ENCODE measurements around the gene ZBTB21.

Gene ZBTB21

GRCh38 chr21:42032266-42032665 lies 22.1 kb upstream of the ZBTB21 start:
- no peak overlapping the region for H3K4ac ChIP-seq (ENCODE audit: low read length)
- H3K18ac ChIP-seq (ENCODE audit: low read length), result no peak overlapping the region
- no peak overlapping the region for H2AK5ac ChIP-seq (ENCODE audit: low read depth, low read length)
- no peak for DNase-seq (ENCODE audit: low spot score)
- no peak overlapping the region for H2BK120ac ChIP-seq (ENCODE audit: low read depth, low read length)
- no CpG with 5 or more reads among the region's 2 CpGs for WGBS, 2 donors (ENCODE audit: extremely low coverage in 2 of 2, insufficient read length in 2 of 2, insufficient replicate concordance in 1 of 2)
- no peak overlapping the region for H3K4me3 ChIP-seq (ENCODE audit: low read length in 2 of 2)
- peaks cover 0 to 3% of the 10 kb centered on the region in 2 donors for H3K4me1 ChIP-seq (ENCODE audit: control insufficient read depth in 2 of 2, insufficient read depth in 1 of 2, low read depth in 1 of 2, low read length in 2 of 2)
- no peaks in the 10 kb centered on the region for H3K36me3 ChIP-seq (replicated peaks in 1 of 2; ENCODE audit: control insufficient read depth in 2 of 2, insufficient read depth in 2 of 2, low read length in 2 of 2)
- H4K91ac ChIP-seq (ENCODE audit: low read depth, low read length, poor library complexity), result no peak overlapping the region
- no peak overlapping the region for H3K9ac ChIP-seq (ENCODE audit: low read depth, low read length, poor library complexity)
- peaks cover 0 to under 1% of the 10 kb centered on the region in 2 donors for H3K9me3 ChIP-seq (replicated peaks in 1 of 2; ENCODE audit: control insufficient read depth in 2 of 2, insufficient read depth in 1 of 2, low read depth in 1 of 2, low read length in 2 of 2)
- no peak overlapping the region for H3K27ac ChIP-seq (replicated peaks; ENCODE audit: low read length)
- no peaks in the 10 kb centered on the region for H3K79me1 ChIP-seq (ENCODE audit: low read depth, low read length)
- H3K23ac ChIP-seq (ENCODE audit: low read depth, low read length, poor library complexity), result no peak overlapping the region
- no peak overlapping the region for H2BK5ac ChIP-seq (ENCODE audit: low read length)
- H2BK12ac ChIP-seq (ENCODE audit: low read length), result no peak overlapping the region
- no peak overlapping the region for H4K8ac ChIP-seq (ENCODE audit: low read depth, low read length)
- peaks cover 0 to 11% (median 0%) of the 10 kb centered on the region in 3 experiments for H3K27me3 ChIP-seq (ENCODE audit: control insufficient read depth in 3 of 3, insufficient read depth in 3 of 3, low read depth in 1 of 3, low read length in 3 of 3)
- H2BK15ac ChIP-seq (ENCODE audit: low read length), result no peak overlapping the region
- no peak overlapping the region for H3K14ac ChIP-seq (ENCODE audit: low read length)
- no peak overlapping the region for H2AFZ ChIP-seq (ENCODE audit: low read length)
- H3K4me2 ChIP-seq (ENCODE audit: insufficient read depth, low read length, poor library complexity, severe bottlenecking), result no peak overlapping the region

GRCh38 chr21:42031816-42032215 lies 21.7 kb upstream of the ZBTB21 start:
- H3K27me3 ChIP-seq (ENCODE audit: control insufficient read depth in 3 of 3, insufficient read depth in 3 of 3, low read depth in 1 of 3, low read length in 3 of 3), result peaks cover 0 to 11% (median 0%) of the 10 kb centered on the region in 3 experiments
- DNase-seq (ENCODE audit: low spot score), result no peak
- no peak overlapping the region for H3K27ac ChIP-seq (replicated peaks; ENCODE audit: low read length)
- no peak overlapping the region for H2BK120ac ChIP-seq (ENCODE audit: low read depth, low read length)
- H2AK5ac ChIP-seq (ENCODE audit: low read depth, low read length), result no peak overlapping the region
- H3K4me1 ChIP-seq (ENCODE audit: control insufficient read depth in 2 of 2, insufficient read depth in 1 of 2, low read depth in 1 of 2, low read length in 2 of 2), result peaks cover 0 to 7% of the 10 kb centered on the region in 2 donors
- no peak overlapping the region for H3K4me2 ChIP-seq (ENCODE audit: insufficient read depth, low read length, poor library complexity, severe bottlenecking)
- no peak overlapping the region for H3K23ac ChIP-seq (ENCODE audit: low read depth, low read length, poor library complexity)
- no peak overlapping the region for H3K9ac ChIP-seq (ENCODE audit: low read depth, low read length, poor library complexity)
- peaks cover under 1% of the 10 kb centered on the region for H3K79me1 ChIP-seq (ENCODE audit: low read depth, low read length)
- H3K4me3 ChIP-seq (ENCODE audit: low read length in 2 of 2), result no peak overlapping the region
- H2BK15ac ChIP-seq (ENCODE audit: low read length), result no peak overlapping the region
- H4K91ac ChIP-seq (ENCODE audit: low read depth, low read length, poor library complexity), result no peak overlapping the region
- no peak overlapping the region for H2BK5ac ChIP-seq (ENCODE audit: low read length)
- no CpG with 5 or more reads among the region's 4 CpGs for WGBS, 2 donors (ENCODE audit: extremely low coverage in 2 of 2, insufficient read length in 2 of 2, insufficient replicate concordance in 1 of 2)
- no peaks in the 10 kb centered on the region for H3K36me3 ChIP-seq (replicated peaks in 1 of 2; ENCODE audit: control insufficient read depth in 2 of 2, insufficient read depth in 2 of 2, low read length in 2 of 2)
- H2AFZ ChIP-seq (ENCODE audit: low read length), result no peak overlapping the region
- H3K18ac ChIP-seq (ENCODE audit: low read length), result no peak overlapping the region
- no peak overlapping the region for H2BK12ac ChIP-seq (ENCODE audit: low read length)
- no peak overlapping the region for H3K14ac ChIP-seq (ENCODE audit: low read length)
- no peak overlapping the region for H4K8ac ChIP-seq (ENCODE audit: low read depth, low read length)
- no peak overlapping the region for H3K4ac ChIP-seq (ENCODE audit: low read length)
- peaks cover 0 to 4% of the 10 kb centered on the region in 2 donors for H3K9me3 ChIP-seq (replicated peaks in 1 of 2; ENCODE audit: control insufficient read depth in 2 of 2, insufficient read depth in 1 of 2, low read depth in 1 of 2, low read length in 2 of 2)

GRCh38 chr21:42031241-42031640 lies 21.1 kb upstream of the ZBTB21 start:
- no peak overlapping the region for H3K18ac ChIP-seq (ENCODE audit: low read length)
- no peak overlapping the region for H2BK120ac ChIP-seq (ENCODE audit: low read depth, low read length)
- H3K9me3 ChIP-seq (replicated peaks in 1 of 2; ENCODE audit: control insufficient read depth in 2 of 2, insufficient read depth in 1 of 2, low read depth in 1 of 2, low read length in 2 of 2), result peaks cover 0 to 6% of the 10 kb centered on the region in 2 donors
- H2BK15ac ChIP-seq (ENCODE audit: low read length), result no peak overlapping the region
- no peak overlapping the region for H2BK5ac ChIP-seq (ENCODE audit: low read length)
- peaks cover 0 to 7% of the 10 kb centered on the region in 2 donors for H3K4me1 ChIP-seq (ENCODE audit: control insufficient read depth in 2 of 2, insufficient read depth in 1 of 2, low read depth in 1 of 2, low read length in 2 of 2)
- no peaks in the 10 kb centered on the region for H3K36me3 ChIP-seq (replicated peaks in 1 of 2; ENCODE audit: control insufficient read depth in 2 of 2, insufficient read depth in 2 of 2, low read length in 2 of 2)
- no peak overlapping the region for H2BK12ac ChIP-seq (ENCODE audit: low read length)
- H3K14ac ChIP-seq (ENCODE audit: low read length), result no peak overlapping the region
- DNase-seq (ENCODE audit: low spot score), result no peak
- H3K9ac ChIP-seq (ENCODE audit: low read depth, low read length, poor library complexity), result no peak overlapping the region
- no peak overlapping the region for H4K8ac ChIP-seq (ENCODE audit: low read depth, low read length)
- peaks cover 0 to 11% (median 0%) of the 10 kb centered on the region in 3 experiments for H3K27me3 ChIP-seq (ENCODE audit: control insufficient read depth in 3 of 3, insufficient read depth in 3 of 3, low read depth in 1 of 3, low read length in 3 of 3)
- H3K4me2 ChIP-seq (ENCODE audit: insufficient read depth, low read length, poor library complexity, severe bottlenecking), result no peak overlapping the region
- H2AK5ac ChIP-seq (ENCODE audit: low read depth, low read length), result no peak overlapping the region
- no peak overlapping the region for H3K23ac ChIP-seq (ENCODE audit: low read depth, low read length, poor library complexity)
- peaks cover 3% of the 10 kb centered on the region for H3K79me1 ChIP-seq (ENCODE audit: low read depth, low read length)
- H3K27ac ChIP-seq (replicated peaks; ENCODE audit: low read length), result no peak overlapping the region
- H3K4me3 ChIP-seq (ENCODE audit: low read length in 2 of 2), result no peak overlapping the region
- no CpG with 5 or more reads among the region's 9 CpGs for WGBS, 2 donors (ENCODE audit: extremely low coverage in 2 of 2, insufficient read length in 2 of 2, insufficient replicate concordance in 1 of 2)
- H4K91ac ChIP-seq (ENCODE audit: low read depth, low read length, poor library complexity), result no peak overlapping the region
- H2AFZ ChIP-seq (ENCODE audit: low read length), result no peak overlapping the region
- H3K4ac ChIP-seq (ENCODE audit: low read length), result no peak overlapping the region

- Histone ChIP-seq H2AFZ (ENCODE audit: low read length) (no peak overlapping the region), H3K9ac (ENCODE audit: low read depth, low read length, poor library complexity) (no peak overlapping the region), H2BK12ac (ENCODE audit: low read length) (no peak overlapping the region), H4K91ac (ENCODE audit: low read depth, low read length, poor library complexity) (no peak overlapping the region), H3K14ac (ENCODE audit: low read length) (no peak overlapping the region), H2BK120ac (ENCODE audit: low read depth, low read length) (no peak overlapping the region), H3K4me3 (ENCODE audit: low read length in 2 of 2) (no peak overlapping the region), H2BK5ac (ENCODE audit: low read length) (no peak overlapping the region), H3K4ac (ENCODE audit: low read length) (no peak overlapping the region), H3K79me1 (ENCODE audit: low read depth, low read length) (peaks cover 3% of the 10 kb centered on the region), H2AK5ac (ENCODE audit: low read depth, low read length) (no peak overlapping the region), H3K4me1 (ENCODE audit: control insufficient read depth in 2 of 2, insufficient read depth in 1 of 2, low read depth in 1 of 2, low read length in 2 of 2) (peaks cover 0 to 10% of the 10 kb centered on the region in 2 donors), H3K18ac (ENCODE audit: low read length) (no peak overlapping the region), H2BK15ac (ENCODE audit: low read length) (no peak overlapping the region), H3K36me3 (replicated peaks in 1 of 2; ENCODE audit: control insufficient read depth in 2 of 2, insufficient read depth in 2 of 2, low read length in 2 of 2) (no peaks in the 10 kb centered on the region), H4K8ac (ENCODE audit: low read depth, low read length) (no peak overlapping the region), H3K23ac (ENCODE audit: low read depth, low read length, poor library complexity) (no peak overlapping the region), H3K27me3 (ENCODE audit: control insufficient read depth in 3 of 3, insufficient read depth in 3 of 3, low read depth in 1 of 3, low read length in 3 of 3) (peaks cover 0 to 11% (median 0%) of the 10 kb centered on the region in 3 experiments), H3K4me2 (ENCODE audit: insufficient read depth, low read length, poor library complexity, severe bottlenecking) (no peak overlapping the region), H3K9me3 (replicated peaks in 1 of 2; ENCODE audit: control insufficient read depth in 2 of 2, insufficient read depth in 1 of 2, low read depth in 1 of 2, low read length in 2 of 2) (peaks cover 0 to 6% of the 10 kb centered on the region in 2 donors), H3K27ac (replicated peaks; ENCODE audit: low read length) (no peak overlapping the region)
- no CpG with 5 or more reads among the region's 4 CpGs for WGBS, 2 donors (ENCODE audit: extremely low coverage in 2 of 2, insufficient read length in 2 of 2, insufficient replicate concordance in 1 of 2)
- no peak for DNase-seq (ENCODE audit: low spot score)
Observed at GRCh38 chr21:42030311-42030710, 20.2 kb upstream of the ZBTB21 start.

All from neuronal stem cell (in vitro differentiated cells).